Ishikawa (cell line): ENCODE data around the gene IL37.

Source experiments
- REST ChIP-seq: IDR thresholded peaks from 2 replicates; pipeline ENCODE4 v1.6.1; 2012; ENCODE audit warnings: low read depth, mild to moderate bottlenecking
- YY1 ChIP-seq: IDR thresholded peaks from 2 replicates; pipeline ENCODE4 v1.6.1; 2012; ENCODE audit warnings: low read depth

- no peak for TF ChIP-seq REST
- TF ChIP-seq YY1: no peak
Measured at GRCh38 chr2:112902816-112903215, 8.1 kb upstream of the IL37 start.
